Activated CD4-positive, CD25-positive, alpha-beta regulatory T cell treated with anti-CD3 and anti-CD28 coated beads, Interleukin-2, amount 50 U/mL, for 72 hours (primary cell): Measurements from ENCODE around the gene TKTL1.

Experiments
- DNase-seq: peaks from one replicate; pipeline ENCODE4 v3.0.0; 2021

Gene TKTL1

GRCh38 chrX:154348646-154349358 lies 53.2 kb downstream of the TKTL1 start:
- no peak for DNase-seq

- DNase-seq = no peak
Observed at GRCh38 chrX:154349359-154349935, 53.9 kb downstream of the TKTL1 start.

GRCh38 chrX:154349979-154350378 lies 54.4 kb downstream of the TKTL1 start:
- DNase-seq = no peak

- no peak for DNase-seq
Observed at GRCh38 chrX:154350429-154351182, 55.0 kb downstream of the TKTL1 start.

- DNase-seq = no peak
Observed at GRCh38 chrX:154351183-154352011, 55.8 kb downstream of the TKTL1 start.

GRCh38 chrX:154352012-154352401 lies 56.4 kb downstream of the TKTL1 start:
- DNase-seq = no peak

GRCh38 chrX:154352466-154352865 lies 56.9 kb downstream of the TKTL1 start:
- DNase-seq = no peak

GRCh38 chrX:154353172-154353843 lies 57.7 kb downstream of the TKTL1 start:
- DNase-seq = no peak

- no peak for DNase-seq
Observed at GRCh38 chrX:154354013-154354412, 58.4 kb downstream of the TKTL1 start.

GRCh38 chrX:154354516-154354915 lies 58.9 kb downstream of the TKTL1 start:
- no peak for DNase-seq

GRCh38 chrX:154355094-154355775 lies 59.6 kb downstream of the TKTL1 start:
- DNase-seq = no peak

- no peak for DNase-seq
Observed at GRCh38 chrX:154355776-154356140, 60.2 kb downstream of the TKTL1 start.

GRCh38 chrX:154356596-154356995 lies 61.0 kb downstream of the TKTL1 start:
- no peak for DNase-seq

GRCh38 chrX:154357205-154357604 lies 61.6 kb downstream of the TKTL1 start:
- no peak for DNase-seq

GRCh38 chrX:154358011-154358410 lies 62.4 kb downstream of the TKTL1 start:
- no peak for DNase-seq

GRCh38 chrX:154358829-154359228 lies 63.2 kb downstream of the TKTL1 start:
- no peak for DNase-seq

GRCh38 chrX:154359362-154360154 lies 64.0 kb downstream of the TKTL1 start:
- DNase-seq = no peak

- DNase-seq = no peak
Observed at GRCh38 chrX:154360155-154360713, 64.6 kb downstream of the TKTL1 start.

- no peak for DNase-seq
Observed at GRCh38 chrX:154362085-154362742, 66.6 kb downstream of the TKTL1 start.

GRCh38 chrX:154363706-154364439 lies 68.3 kb downstream of the TKTL1 start:
- no peak for DNase-seq
